BE2C (cell line): ENCODE results near the gene CSKMT.

Source experiments
- DNase-seq: peaks from one replicate; pipeline ENCODE4 v3.0.0-alpha.2; 2020
- H3K27me3 ChIP-seq: fragments of 250-450 bp; sonication (Bioruptor Pico); 2 replicates; pipeline ENCODE4 v1.5.1; 2020; ENCODE audit warnings: mild to moderate bottlenecking
- H3K36me3 ChIP-seq: fragments of 250-450 bp; sonication (Bioruptor Pico); 2 replicates; pipeline ENCODE4 v1.5.1; 2020; ENCODE audit warnings: mild to moderate bottlenecking
- H3K4me1 ChIP-seq: fragments of 250-450 bp; sonication (Bioruptor Pico); 2 replicates; pipeline ENCODE4 v1.5.1; 2020
- H3K4me3 ChIP-seq: 2 replicates; pipeline ENCODE4 v1.5.1; 2011; ENCODE audit warnings: low read depth, low read length
- H3K9me3 ChIP-seq: fragments of 250-450 bp; sonication (Bioruptor Pico); 2 replicates; pipeline ENCODE4 v1.5.1; 2020
- CTCF ChIP-seq: IDR thresholded peaks from 2 replicates; pipeline ENCODE4 v1.5.1; 2012; ENCODE audit warnings: mild to moderate bottlenecking, low read depth, low read length

Gene CSKMT

GRCh38 chr11:62654297-62654696, 10.8 kb upstream of the CSKMT start:
- Histone ChIP-seq H3K4me1 (no peaks in the 10 kb centered on the region), H3K9me3 (no peaks in the 10 kb centered on the region), H3K4me3 (no peak overlapping the region)

GRCh38 chr11:62656796-62657429, 8.2 kb upstream of the CSKMT start:
- H3K9me3 ChIP-seq = no peaks in the 10 kb centered on the region
- H3K27me3 ChIP-seq = no peaks in the 10 kb centered on the region
- no peaks in the 10 kb centered on the region for H3K36me3 ChIP-seq
- TF ChIP-seq CTCF = no peak
- no peak overlapping the region for H3K4me3 ChIP-seq
- H3K4me1 ChIP-seq = no peaks in the 10 kb centered on the region
- DNase-seq = no peak

More at GRCh38 chr11:62654297-62654696, 10.8 kb upstream of the CSKMT start:
- TF ChIP-seq CTCF = no peak
- H3K36me3 ChIP-seq = peaks cover 4% of the 10 kb centered on the region; the same call in 1 of the 2 replicates
- no peak for DNase-seq
- H3K27me3 ChIP-seq = no peaks in the 10 kb centered on the region

- Histone ChIP-seq H3K9me3 (no peaks in the 10 kb centered on the region), H3K4me3 (peak overlapping the region; percentile 93), H3K27me3 (no peaks in the 10 kb centered on the region), H3K4me1 (no peaks in the 10 kb centered on the region), H3K36me3 (peaks cover 27% of the 10 kb centered on the region)
- TF ChIP-seq CTCF = no peak
- peak; percentile 45 for DNase-seq
Measured at GRCh38 chr11:62664405-62665074, 572 bp upstream of the CSKMT start.

- Histone ChIP-seq H3K36me3 (peaks cover 27% of the 10 kb centered on the region), H3K27me3 (no peaks in the 10 kb centered on the region), H3K4me1 (no peaks in the 10 kb centered on the region), H3K4me3 (peak overlapping the region; percentile 93), H3K9me3 (no peaks in the 10 kb centered on the region)
- peak; percentile 24 for DNase-seq
- no peak for TF ChIP-seq CTCF
Measured at GRCh38 chr11:62665599-62666258, 617 bp downstream of the CSKMT start.

- DNase-seq = no peak
- H3K4me3 ChIP-seq = peak overlapping the region; percentile 93
- H3K27me3 ChIP-seq = no peaks in the 10 kb centered on the region
- no peak for TF ChIP-seq CTCF
- no peaks in the 10 kb centered on the region for H3K4me1 ChIP-seq
- H3K9me3 ChIP-seq = no peaks in the 10 kb centered on the region
- H3K36me3 ChIP-seq = peaks cover 27% of the 10 kb centered on the region
Measured at GRCh38 chr11:62666259-62666926, 1.3 kb downstream of the CSKMT start.
